ENCODE results near the gene CPNE5. TPM values are rescaled to one million over a fixed set of nuclear protein-coding genes. Genes with fewer than 3 reads are reported as not detected.

Gene CPNE5
- polyA plus RNA-seq, 1 of the 3 experiments (the other 2 are of a cell fraction) = 0.30 TPM

DNA sequence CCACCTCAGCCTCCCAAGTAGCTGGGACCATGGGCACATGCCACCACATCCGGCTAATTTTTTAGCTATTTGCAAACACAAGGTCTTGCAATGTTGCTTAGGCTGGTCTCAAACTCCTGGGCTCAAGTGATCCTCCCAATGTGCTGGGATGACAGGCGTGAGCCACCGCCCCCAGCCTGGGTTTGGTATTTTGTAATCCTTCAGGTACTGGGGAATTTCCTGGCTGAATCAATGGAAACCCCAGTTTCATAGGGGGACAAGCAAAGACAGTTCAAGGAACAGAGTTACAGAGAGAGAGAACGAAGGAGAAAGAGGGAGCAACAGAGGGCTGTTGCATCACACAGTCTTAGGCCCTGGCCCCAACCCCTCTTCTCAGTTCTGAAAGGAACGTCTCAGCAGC, 105.9 kb downstream of the CPNE5 start (continued):
- TF ChIP-seq, protein P1, sequence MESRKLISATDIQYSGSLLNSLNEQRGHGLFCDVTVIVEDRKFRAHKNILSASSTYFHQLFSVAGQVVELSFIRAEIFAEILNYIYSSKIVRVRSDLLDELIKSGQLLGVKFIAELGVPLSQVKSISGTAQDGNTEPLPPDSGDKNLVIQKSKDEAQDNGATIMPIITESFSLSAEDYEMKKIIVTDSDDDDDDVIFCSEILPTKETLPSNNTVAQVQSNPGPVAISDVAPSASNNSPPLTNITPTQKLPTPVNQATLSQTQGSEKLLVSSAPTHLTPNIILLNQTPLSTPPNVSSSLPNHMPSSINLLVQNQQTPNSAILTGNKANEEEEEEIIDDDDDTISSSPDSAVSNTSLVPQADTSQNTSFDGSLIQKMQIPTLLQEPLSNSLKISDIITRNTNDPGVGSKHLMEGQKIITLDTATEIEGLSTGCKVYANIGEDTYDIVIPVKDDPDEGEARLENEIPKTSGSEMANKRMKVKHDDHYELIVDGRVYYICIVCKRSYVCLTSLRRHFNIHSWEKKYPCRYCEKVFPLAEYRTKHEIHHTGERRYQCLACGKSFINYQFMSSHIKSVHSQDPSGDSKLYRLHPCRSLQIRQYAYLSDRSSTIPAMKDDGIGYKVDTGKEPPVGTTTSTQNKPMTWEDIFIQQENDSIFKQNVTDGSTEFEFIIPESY (IDR thresholded peaks at IDR 0.05; ENCODE audit: borderline replicate concordance, low read depth) = no peak
- TF ChIP-seq FOXM1 (IDR thresholded peaks at IDR 0.05; ENCODE audit: low read depth) (no peak), SMC3 (IDR thresholded peaks at IDR 0.05; ENCODE audit: low read depth, low read length) (no peak)

DNA sequence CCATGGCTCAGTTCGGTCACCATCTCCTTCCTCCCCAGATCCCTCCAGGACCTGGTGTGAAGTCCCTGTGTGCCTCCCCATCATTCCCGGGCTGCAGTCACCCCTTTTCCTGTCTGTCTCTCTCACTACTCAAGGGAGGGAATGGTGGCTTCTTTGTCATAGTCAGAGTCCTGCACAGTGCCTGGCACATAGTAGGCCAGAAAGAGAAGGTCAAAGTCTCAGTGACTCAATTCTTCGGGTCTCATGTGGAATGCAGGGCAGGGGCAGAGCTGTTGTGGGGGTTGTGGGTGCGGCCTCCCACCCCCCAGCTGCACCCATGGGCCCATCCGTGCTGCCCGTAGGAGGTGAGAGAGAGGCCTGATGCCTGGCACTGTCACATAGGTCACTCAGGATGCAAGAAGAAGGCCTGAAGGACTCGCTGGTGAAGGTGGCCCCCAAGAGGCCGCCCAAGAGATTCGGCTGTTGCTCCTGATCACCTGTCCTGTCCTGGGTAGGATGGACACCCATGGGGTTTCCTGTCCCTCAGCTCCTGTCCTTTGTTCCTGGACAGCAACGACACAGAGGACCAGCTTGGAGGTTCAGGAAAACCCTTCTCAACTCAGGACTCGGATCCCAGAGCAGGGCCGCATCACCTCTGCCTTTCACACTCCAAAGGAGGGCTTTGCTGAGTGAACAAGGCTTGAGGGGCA, 107.5 kb downstream of the CPNE5 start:
- Histone ChIP-seq H3K27me3 (ENCODE audit: insufficient read depth) (no peaks in the 10 kb centered on the region), H3K4me1 (ENCODE audit: control insufficient read depth in 1 of 2, insufficient read depth in 2 of 2, low read depth in 1 of 2, low read length in 1 of 2) (peaks cover 0 to 10% of the 10 kb centered on the region in 2 experiments; a peak in 1 of 4 replicates), H3K9me3 (no peaks in the 10 kb centered on the region), H3K9me2 (no peaks in the 10 kb centered on the region), H3K36me3 (replicated peaks in 1 of 2; ENCODE audit: control insufficient read depth in 1 of 2, insufficient read depth in 2 of 2, low read length in 1 of 2) (no peaks in the 10 kb centered on the region), H4K20me1 (ENCODE audit: insufficient read depth) (no peaks in the 10 kb centered on the region), H3K4me3 (ENCODE audit: low read depth in 2 of 2, low read length in 1 of 2) (no peak overlapping the region), H3K4me2 (no peak overlapping the region), H3K27ac (ENCODE audit: low read depth in 2 of 2, low read length in 1 of 2) (no peak overlapping the region), H3F3A (replicated peaks; ENCODE audit: insufficient read depth) (no peaks in the 10 kb centered on the region), H3K79me2 (ENCODE audit: insufficient read depth) (no peaks in the 10 kb centered on the region), H3K9ac (no peak overlapping the region), H2AFZ (ENCODE audit: low read depth) (no peak overlapping the region)
- ChIA-PET CTCF (interaction anchor here (0.9 to 4.9 kb wide), 5 partner anchors 15 to 430 kb away, joined by 3 to 21 read pairs (median 4); no protein-coding TSS in a partner anchor), POLR2A (no interaction called here)
- DNase-seq = no peak
- 90% methylated on average over 6 of the region's 12 CpGs for WGBS (ENCODE audit: low lambda C conversion rate)
- TF ChIP-seq, protein P2, sequence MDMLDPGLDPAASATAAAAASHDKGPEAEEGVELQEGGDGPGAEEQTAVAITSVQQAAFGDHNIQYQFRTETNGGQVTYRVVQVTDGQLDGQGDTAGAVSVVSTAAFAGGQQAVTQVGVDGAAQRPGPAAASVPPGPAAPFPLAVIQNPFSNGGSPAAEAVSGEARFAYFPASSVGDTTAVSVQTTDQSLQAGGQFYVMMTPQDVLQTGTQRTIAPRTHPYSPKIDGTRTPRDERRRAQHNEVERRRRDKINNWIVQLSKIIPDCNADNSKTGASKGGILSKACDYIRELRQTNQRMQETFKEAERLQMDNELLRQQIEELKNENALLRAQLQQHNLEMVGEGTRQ (IDR thresholded peaks at IDR 0.05; ENCODE audit: borderline replicate concordance, low read depth, low read length) = no peak
- TF ChIP-seq RAD21 (IDR thresholded peaks at IDR 0.05; ENCODE audit: low read length) (0 out of 2 replicates have a peak, but pooled peaks have one; percentile 4), FOXJ3 (CRISPR knock-in tag; IDR thresholded peaks at IDR 0.05) (no peak)
- TF ChIP-seq, protein P3, sequence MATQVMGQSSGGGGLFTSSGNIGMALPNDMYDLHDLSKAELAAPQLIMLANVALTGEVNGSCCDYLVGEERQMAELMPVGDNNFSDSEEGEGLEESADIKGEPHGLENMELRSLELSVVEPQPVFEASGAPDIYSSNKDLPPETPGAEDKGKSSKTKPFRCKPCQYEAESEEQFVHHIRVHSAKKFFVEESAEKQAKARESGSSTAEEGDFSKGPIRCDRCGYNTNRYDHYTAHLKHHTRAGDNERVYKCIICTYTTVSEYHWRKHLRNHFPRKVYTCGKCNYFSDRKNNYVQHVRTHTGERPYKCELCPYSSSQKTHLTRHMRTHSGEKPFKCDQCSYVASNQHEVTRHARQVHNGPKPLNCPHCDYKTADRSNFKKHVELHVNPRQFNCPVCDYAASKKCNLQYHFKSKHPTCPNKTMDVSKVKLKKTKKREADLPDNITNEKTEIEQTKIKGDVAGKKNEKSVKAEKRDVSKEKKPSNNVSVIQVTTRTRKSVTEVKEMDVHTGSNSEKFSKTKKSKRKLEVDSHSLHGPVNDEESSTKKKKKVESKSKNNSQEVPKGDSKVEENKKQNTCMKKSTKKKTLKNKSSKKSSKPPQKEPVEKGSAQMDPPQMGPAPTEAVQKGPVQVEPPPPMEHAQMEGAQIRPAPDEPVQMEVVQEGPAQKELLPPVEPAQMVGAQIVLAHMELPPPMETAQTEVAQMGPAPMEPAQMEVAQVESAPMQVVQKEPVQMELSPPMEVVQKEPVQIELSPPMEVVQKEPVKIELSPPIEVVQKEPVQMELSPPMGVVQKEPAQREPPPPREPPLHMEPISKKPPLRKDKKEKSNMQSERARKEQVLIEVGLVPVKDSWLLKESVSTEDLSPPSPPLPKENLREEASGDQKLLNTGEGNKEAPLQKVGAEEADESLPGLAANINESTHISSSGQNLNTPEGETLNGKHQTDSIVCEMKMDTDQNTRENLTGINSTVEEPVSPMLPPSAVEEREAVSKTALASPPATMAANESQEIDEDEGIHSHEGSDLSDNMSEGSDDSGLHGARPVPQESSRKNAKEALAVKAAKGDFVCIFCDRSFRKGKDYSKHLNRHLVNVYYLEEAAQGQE (IDR thresholded peaks at IDR 0.05; ENCODE audit: low read depth, low read length) = no peak
